Bone marrow (tissue), 2 donors: ENCODE data around the gene NDUFB10.
"Not testable (repeated sequence)": the region's sequence is repeated elsewhere in the genome, so short reads cannot be mapped to it uniquely, and the experiment has no call there.

Experiments used
- DNase-seq, 2 donors: peaks; one replicate each; lab custom pipeline; 2025; lab: John Stamatoyannopoulos, UW

The NDUFB10 gene

DNA sequence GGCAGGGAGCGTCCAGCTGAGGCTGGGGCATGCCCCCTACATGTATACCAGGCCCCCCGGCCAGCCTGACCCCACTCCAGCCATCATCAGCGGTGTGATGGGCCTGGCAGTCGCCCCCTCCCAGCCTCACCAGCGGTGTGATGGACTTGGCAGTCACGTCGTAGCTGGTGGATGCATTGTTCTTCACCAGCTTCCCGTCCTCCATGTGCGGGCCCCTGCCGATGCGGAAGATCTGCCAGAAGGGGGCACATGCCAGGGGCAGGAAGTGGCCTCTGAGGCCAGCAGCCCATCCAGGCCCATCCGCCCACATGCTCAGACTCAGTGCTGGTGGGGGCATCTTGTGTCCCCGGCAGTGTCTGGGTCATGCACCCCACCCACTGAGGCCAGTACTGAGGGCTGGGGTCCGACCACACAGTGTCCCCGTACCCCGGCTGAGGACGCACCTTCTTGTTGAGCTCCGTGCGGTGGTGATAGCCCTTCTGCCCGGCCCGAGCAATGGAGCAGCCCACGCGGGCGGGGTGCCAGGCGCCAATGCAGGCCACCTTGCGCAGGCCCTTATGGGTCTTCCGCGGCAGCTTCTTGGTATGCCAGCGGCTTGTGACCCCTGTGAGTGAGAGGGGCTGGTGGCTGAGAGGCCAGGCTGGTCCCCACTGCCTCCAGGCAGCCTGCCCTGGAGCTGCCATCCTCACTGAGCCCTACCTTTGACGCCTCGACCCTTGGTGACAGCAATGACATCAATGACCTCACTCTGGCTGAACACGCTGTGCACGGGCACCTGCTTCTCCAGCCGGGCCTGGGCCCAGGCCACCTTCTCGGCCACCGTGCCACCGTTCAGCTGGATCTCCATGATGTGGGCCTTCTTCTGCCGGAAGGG, 12.6 kb upstream of the NDUFB10 start:
- no peak for DNase-seq

- no peak for DNase-seq
Observed at GRCh38 chr16:1947369-1947670, 12.0 kb upstream of the NDUFB10 start.

DNA sequence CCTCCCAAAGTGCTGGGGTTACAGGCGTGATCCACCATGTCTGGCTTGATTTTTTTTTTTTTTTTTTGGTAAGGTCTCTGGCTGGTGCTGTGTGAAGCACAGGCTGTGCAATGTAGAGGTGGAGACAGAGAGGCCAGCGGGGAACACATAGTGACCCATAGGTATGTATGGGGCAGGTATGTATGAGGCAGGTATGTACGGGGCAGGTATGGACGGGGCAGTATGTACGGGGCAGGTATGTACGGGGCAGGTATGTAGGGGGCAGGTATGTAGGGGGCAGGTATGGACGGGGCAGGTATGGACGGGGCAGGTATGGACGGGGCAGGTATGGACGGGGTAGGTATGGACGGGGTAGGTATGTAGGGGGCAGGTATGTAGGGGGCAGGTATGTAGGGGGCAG, 9.8 kb upstream of the NDUFB10 start:
- no peak for DNase-seq

DNA sequence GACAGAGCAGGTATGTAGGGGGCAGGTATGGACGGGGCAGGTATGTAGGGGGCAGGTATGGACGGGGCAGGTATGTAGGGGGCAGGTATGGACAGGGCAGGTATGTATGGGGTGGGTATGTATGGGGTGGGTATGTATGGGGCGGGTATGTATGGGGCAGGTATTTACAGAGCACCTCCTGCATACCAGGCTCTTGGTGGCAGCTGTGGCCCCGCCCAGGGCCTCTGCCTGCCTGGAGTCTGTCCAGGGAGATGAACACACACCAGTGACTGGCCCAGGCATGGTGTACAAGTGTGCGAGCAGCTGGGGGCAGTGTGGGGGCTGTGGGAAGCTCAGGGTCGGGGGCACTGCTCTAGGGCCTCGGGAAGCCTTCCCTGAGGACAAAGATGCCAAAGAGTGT, 9.3 kb upstream of the NDUFB10 start:
- no peak for DNase-seq

- no peak for DNase-seq
Observed at GRCh38 chr16:1950559-1950958, 8.8 kb upstream of the NDUFB10 start.

GRCh38 chr16:1953734-1954133, 5.6 kb upstream of the NDUFB10 start:
- DNase-seq: no peak

DNA sequence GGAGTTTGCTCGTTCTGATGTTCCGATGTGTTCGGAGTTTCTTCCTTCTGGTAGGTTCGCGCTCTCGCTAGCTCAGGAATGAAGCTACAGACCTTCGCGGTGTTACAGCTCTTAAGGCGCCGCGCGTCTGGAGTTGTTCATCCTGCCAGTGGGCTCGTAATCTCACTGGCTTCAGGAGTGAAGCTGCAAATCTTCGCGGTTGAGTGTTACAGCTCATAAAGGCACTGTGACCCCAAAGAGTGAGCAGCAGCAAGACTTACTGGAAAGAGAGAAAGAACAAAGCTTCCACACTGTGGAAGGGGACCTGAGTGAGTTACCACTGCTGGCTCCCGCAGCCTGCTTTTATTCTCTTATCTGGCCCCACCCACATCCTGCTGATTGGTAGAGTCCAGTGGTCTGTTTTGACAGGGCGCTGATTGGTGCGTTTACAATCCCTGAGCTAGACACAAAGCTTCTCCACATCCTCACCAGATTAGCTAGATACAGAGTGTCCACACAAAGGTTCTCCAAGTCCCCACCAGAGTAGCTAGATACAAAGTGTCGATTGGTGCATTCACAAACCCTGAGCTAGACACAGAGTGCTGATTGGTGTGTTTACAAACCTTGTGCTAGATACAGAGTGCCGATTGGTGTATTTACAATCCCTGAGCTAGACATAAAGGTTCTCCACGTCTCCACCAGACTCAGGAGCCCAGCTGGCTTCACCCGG, 1.8 kb upstream of the NDUFB10 start:
- DNase-seq: not testable (repeated sequence)

GRCh38 chr16:1958143-1958491, 1.2 kb upstream of the NDUFB10 start:
- DNase-seq: not testable (repeated sequence)

- no peak for DNase-seq
Observed at GRCh38 chr16:1958715-1959268, 546 bp upstream of the NDUFB10 start.

DNA sequence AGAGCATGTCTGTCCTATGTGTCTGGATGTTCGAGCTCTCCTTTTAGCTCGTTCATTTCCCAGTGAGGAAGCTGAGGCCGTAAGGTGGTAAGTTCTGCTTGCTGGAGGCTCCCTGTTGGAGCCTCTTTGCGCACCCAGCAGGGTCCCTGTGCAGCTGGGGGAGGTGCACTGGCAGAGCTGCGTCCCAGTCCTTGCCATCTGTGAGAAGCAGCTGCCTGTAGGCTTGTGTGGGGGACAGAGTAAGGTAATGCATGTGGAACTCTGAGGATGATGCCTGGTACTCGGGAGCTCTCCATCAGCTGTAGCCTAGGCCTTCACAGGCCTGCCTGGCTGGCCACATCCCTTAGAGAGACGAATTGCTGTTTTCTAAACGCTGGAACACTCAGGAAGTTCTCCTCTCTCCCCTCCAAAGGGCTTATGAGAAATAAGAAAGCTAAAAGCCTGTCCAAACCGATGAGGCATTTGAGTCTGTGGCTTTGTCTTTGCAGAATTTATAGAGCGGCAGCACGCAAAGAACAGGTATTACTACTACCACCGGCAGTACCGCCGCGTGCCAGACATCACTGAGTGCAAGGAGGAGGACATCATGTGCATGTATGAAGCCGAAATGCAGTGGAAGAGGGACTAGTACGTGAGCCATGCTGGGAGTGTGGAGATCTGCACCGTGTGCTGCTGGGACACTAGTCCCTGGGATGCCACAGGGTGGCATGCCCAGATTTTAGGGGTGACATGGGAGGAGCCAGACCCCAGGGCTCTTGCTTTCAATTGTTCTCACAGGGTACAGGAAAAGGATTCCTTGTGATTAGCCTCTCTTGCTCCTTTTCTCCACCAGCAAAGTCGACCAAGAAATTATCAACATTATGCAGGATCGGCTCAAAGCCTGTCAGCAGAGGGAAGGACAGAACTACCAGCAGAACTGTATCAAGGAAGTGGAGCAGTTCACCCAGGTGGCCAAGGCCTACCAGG, 1.6 kb downstream of the NDUFB10 start:
- no peak for DNase-seq

- no peak for DNase-seq
Observed at GRCh38 chr16:1961651-1962067, 2.3 kb downstream of the NDUFB10 start.

- DNase-seq: not testable (repeated sequence)
Observed at GRCh38 chr16:1962161-1963153, 3.1 kb downstream of the NDUFB10 start.

GRCh38 chr16:1963806-1964505, 4.6 kb downstream of the NDUFB10 start:
- DNase-seq: no peak

GRCh38 chr16:1964506-1965395, 5.4 kb downstream of the NDUFB10 start, which contains the start of gene RPS2:
Gene RPS2 (minus strand): TSS chr16:1964826. CDS start chr16:1964625, 201 bp downstream.
- peak; percentile 96 to 99 for DNase-seq

DNA sequence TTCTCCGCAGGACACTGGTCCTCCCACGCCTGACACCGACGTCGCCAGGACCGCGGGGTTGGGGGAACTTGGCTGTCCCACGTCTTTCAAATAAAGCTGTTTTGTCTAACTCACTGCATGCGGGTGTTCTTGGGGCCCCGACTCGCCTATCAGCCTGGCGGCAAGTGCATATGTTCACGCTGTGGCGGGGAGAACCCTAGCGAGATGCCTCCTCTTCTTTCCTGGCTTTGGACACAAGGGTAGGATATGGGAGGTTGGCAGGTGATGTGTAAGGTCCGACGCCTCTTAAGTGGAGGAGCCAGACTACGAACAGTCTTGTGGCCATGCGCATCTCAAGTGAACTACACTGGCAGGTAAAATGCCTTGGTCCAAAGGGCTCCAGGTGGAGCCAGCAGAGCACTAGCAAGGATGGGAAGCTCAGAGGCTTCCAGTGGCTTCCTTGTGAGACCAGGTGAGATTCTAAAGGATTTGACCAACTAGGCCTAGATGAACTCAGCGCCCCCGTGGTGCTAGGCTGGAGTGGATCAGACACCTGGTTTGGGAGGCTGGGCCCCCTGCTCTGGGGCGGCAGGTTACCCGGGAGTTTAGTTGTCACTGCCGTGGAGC, 6.2 kb downstream of the NDUFB10 start:
- no peak for DNase-seq

DNA sequence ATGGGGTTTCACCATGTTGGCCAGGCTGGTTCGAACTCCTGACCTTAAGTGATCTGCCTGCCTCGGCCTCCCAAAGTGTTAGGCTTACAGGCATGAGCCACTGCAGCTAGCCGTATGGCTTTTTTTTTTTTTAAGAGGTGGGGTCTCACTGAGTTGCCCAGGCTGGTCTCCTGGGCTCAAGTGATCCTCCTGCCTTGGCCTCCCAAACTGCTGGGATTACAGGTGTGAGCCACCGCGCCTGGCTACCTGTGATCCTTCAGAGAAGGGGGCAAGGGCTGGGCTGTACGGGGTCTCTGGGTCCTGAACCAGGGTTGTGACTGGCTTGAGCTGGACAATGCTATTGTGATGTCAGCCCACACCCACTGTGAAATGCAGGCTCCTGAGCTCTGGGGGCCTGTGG, 7.1 kb downstream of the NDUFB10 start, which contains the start of gene RNF151:
Gene RNF151 (plus strand): TSS at position 397 of the 400 bp plus-strand sequence. CDS start 26 bp downstream, outside the sequence.
- no peak for DNase-seq

GRCh38 chr16:1968146-1968953, 9.0 kb downstream of the NDUFB10 start:
- DNase-seq: no peak
